Thymus (tissue), 11 donors: ENCODE data around the gene TUFT1. TPM values are rescaled to one million over a fixed set of nuclear protein-coding genes. Genes with fewer than 3 reads are reported as not detected.

Source experiments
- DNase-seq, 9 donors: peaks; one replicate each; pipeline ENCODE4 v3.0.0-alpha.2; 2013; ENCODE audit warnings: low spot score in 9 of 9, low read depth in 6 of 9, missing footprints in 1 of 9
- H3K27ac ChIP-seq, 2 donors: one replicate each; pipeline ENCODE4 v1.5.1; 2013; ENCODE audit warnings: control low read depth in 1 of 2, low read depth in 1 of 2, low read length in 1 of 2, mild to moderate bottlenecking in 1 of 2, moderate library complexity in 1 of 2
- H3K27me3 ChIP-seq, 2 donors: one replicate each; pipeline ENCODE4 v1.5.1; 2013; ENCODE audit warnings: low read length in 1 of 2; ENCODE audit not compliant: control insufficient read depth in 2 of 2, insufficient read depth in 1 of 2
- H3K36me3 ChIP-seq, 2 donors: one replicate each; pipeline ENCODE4 v1.5.1; 2013; ENCODE audit warnings: low read length in 1 of 2, mild to moderate bottlenecking in 1 of 2, moderate library complexity in 1 of 2; ENCODE audit not compliant: control insufficient read depth in 2 of 2, insufficient read depth in 2 of 2
- H3K4me1 ChIP-seq, 2 donors: one replicate each; pipeline ENCODE4 v1.5.1; 2013; ENCODE audit warnings: low read length in 2 of 2; ENCODE audit not compliant: control insufficient read depth in 2 of 2, insufficient read depth in 2 of 2
- H3K4me3 ChIP-seq, 2 donors: one replicate each; pipeline ENCODE4 v1.5.1; 2013; ENCODE audit warnings: low read length in 2 of 2, control low read depth in 1 of 2, mild to moderate bottlenecking in 1 of 2
- H3K9me3 ChIP-seq, 2 donors: one replicate each; pipeline ENCODE4 v1.5.1; 2013; ENCODE audit warnings: low read length in 1 of 2, mild to moderate bottlenecking in 1 of 2; ENCODE audit not compliant: control insufficient read depth in 2 of 2, insufficient read depth in 1 of 2
- WGBS: extraction: QIAGEN DNeasy Blood & Tissue Kit; methylation state at CpG from one replicate; pipeline ENCODE4 v1.1.7; 2013; 5-methylcytosine and 5-hydroxymethylcytosine counted together
- polyA plus RNA-seq: library from polyadenylated mRNA; stranded (reverse); fragments of 200-250 nt; gene quantifications from one replicate; pipeline ENCODE4 v1.2.3, GENCODE V29; 2013
- total RNA-seq: library from RNA; stranded (reverse); fragments of 120-200 nt; gene quantifications from one replicate; pipeline ENCODE4 v1.2.4, GENCODE V29; 2013
- donor health status: healthy.

Gene TUFT1
- total and polyA plus RNA-seq, 2 donors, result 2.1 to 6.9 TPM

DNA sequence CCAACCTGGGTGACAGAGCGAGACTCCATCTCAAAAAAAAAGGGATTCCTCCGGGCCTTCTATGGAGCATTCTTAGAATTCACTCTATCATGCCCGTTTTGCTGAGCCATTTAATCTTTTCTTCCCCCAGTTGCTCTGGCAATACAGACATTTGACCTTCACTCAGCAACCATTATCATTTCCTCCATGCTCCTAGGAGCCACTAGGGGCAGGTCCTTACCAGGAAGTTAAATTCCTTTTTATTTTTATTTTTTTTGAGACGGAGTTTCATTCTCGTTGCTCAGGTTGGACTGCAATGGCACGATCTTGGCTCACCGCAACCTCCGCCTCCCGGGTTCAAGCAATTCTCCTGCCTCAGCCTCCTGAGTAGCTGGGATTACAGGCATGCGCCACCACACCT is 38.6 kb upstream of the TUFT1 start:
- WGBS, result 90% methylated on average over 10 of the region's 10 CpGs
- Histone ChIP-seq H3K36me3 (no peaks in the 10 kb centered on the region), H3K27ac (no peak overlapping the region), H3K4me1 (no peaks in the 10 kb centered on the region), H3K4me3 (no peak overlapping the region), H3K9me3 (no peaks in the 10 kb centered on the region), H3K27me3 (no peaks in the 10 kb centered on the region)
- DNase-seq, result no peak

DNA sequence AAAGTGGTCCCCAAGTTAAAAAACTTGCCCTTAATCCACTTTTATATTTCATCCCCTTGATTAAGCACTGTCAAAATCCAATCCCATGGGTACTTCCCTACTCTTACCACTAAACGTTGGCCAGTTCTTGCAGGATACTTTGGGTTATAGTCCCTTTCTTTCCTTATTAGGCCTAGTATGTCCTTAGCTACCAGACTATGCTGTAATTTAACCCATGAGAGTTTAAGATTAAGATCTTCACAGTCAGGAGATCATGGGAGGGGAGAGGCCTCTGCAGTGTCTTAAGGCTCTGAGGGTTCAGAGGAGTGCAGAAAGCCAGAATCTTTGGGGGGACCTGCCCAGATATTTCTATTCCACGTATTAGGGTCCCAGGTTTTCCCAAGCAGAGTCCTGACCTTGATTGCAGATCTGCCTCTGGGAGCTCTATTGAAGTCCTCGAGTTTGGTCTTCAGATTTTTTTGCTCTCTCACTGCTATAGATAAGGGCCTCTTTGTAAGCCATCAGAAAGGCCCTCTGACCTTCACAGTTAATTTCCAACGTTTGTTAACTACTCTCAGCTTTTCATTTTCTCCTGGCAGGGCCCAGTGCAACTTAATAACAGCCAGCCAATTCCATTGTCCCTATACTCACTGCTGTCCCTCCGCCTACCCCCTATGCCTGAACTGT is 37.9 kb upstream of the TUFT1 start:
- no peaks in the 10 kb centered on the region for H3K4me1 ChIP-seq
- no peak for DNase-seq
- no peak overlapping the region for H3K27ac ChIP-seq
- H3K4me3 ChIP-seq, result no peak overlapping the region
- H3K36me3 ChIP-seq, result no peaks in the 10 kb centered on the region
- WGBS, result 94% methylated on average over 5 of the region's 5 CpGs
- no peaks in the 10 kb centered on the region for H3K9me3 ChIP-seq
- no peaks in the 10 kb centered on the region for H3K27me3 ChIP-seq

- Histone ChIP-seq H3K4me3 (no peak overlapping the region), H3K27me3 (no peaks in the 10 kb centered on the region), H3K9me3 (no peaks in the 10 kb centered on the region), H3K27ac (no peak overlapping the region), H3K36me3 (no peaks in the 10 kb centered on the region), H3K4me1 (no peaks in the 10 kb centered on the region)
- DNase-seq, result no peak
- WGBS, result 74% methylated on average over 7 of the region's 7 CpGs
These were observed 37.0 kb upstream of the TUFT1 start for GRCh38 chr1:151502859-151503780.

DNA sequence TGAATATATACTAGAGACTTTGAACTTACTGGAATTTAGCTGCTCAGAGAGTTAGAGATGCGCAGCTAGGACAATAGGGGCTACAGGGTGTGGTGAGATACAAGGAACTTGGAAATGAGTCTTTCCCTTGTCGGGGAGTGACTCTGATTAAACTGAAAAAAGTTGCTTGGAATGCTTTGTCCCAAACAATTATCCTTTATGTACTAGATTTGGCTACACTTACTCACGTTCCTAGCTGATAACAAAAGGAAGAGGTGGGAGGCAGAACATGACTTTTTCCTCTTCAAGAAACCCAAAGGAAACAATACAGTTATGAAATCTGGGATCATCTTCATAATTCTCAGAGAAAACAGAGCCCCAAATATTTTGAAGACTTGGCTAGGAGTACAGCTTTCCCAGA is 35.9 kb upstream of the TUFT1 start:
- WGBS, result 86% methylated on average over 3 of the region's 3 CpGs
- Histone ChIP-seq H3K4me1 (no peaks in the 10 kb centered on the region), H3K4me3 (no peak overlapping the region), H3K36me3 (no peaks in the 10 kb centered on the region), H3K27ac (no peak overlapping the region), H3K9me3 (no peaks in the 10 kb centered on the region), H3K27me3 (peaks cover 0 to 2% of the 10 kb centered on the region in 2 donors)
- no peak for DNase-seq

- H3K36me3 ChIP-seq, result no peaks in the 10 kb centered on the region
- H3K4me1 ChIP-seq, result no peaks in the 10 kb centered on the region
- peaks cover 0 to 6% of the 10 kb centered on the region in 2 donors for H3K27me3 ChIP-seq
- H3K27ac ChIP-seq, result no peak overlapping the region
- WGBS, result 97% methylated on average over 4 of the region's 4 CpGs
- H3K9me3 ChIP-seq, result no peaks in the 10 kb centered on the region
- no peak for DNase-seq
- H3K4me3 ChIP-seq, result no peak overlapping the region
These were observed 35.4 kb upstream of the TUFT1 start for GRCh38 chr1:151504759-151505158.

GRCh38 chr1:151508833-151509232 is 31.3 kb upstream of the TUFT1 start:
- H3K27ac ChIP-seq, result no peak overlapping the region
- DNase-seq, result no peak
- peaks cover 0 to 28% of the 10 kb centered on the region in 2 donors for H3K27me3 ChIP-seq
- no peak overlapping the region for H3K4me3 ChIP-seq
- H3K9me3 ChIP-seq, result no peaks in the 10 kb centered on the region
- H3K4me1 ChIP-seq, result peaks cover 13 to 35% of the 10 kb centered on the region in 2 donors
- H3K36me3 ChIP-seq, result no peaks in the 10 kb centered on the region
- 93% methylated on average over 6 of the region's 6 CpGs for WGBS

DNA sequence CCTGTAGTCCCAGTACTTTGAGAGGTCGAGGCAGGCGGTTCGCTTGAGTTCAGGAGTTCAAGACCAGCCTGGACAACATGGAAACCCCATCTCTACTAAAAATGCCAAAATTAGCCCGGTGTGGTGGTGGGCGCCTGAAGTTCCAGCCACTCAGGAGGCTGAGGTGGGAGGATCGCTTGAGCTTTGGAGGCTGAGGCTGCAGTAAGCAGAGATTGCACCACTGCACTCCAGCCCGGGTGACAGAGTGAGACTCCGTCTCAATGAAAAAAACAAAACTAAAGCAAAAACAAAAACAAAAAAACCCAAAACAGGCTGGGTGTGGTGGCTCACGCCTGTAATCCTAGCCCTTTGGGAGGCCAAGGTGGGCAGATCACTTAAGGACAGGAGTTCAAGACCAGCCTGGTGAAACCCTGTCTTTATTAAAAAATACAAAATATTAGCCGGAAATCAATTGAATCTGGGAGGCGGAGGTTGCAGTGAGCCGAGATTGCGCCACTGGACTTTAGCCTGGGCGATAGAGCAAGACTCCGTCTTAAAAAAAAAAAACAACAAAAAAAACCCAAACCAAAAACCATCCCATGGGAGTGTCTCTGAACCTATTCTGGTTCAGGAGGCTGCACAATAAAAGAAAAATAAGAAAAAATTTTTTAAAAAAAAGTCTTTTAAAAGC is 30.6 kb upstream of the TUFT1 start:
- Histone ChIP-seq H3K27ac (no peak overlapping the region), H3K27me3 (peaks cover 0 to 28% of the 10 kb centered on the region in 2 donors), H3K4me3 (no peak overlapping the region), H3K4me1 (peaks cover 13 to 35% of the 10 kb centered on the region in 2 donors), H3K9me3 (no peaks in the 10 kb centered on the region), H3K36me3 (no peaks in the 10 kb centered on the region)
- 97% methylated on average over 15 of the region's 15 CpGs for WGBS
- DNase-seq, result no peak

- Histone ChIP-seq H3K27ac (no peak overlapping the region), H3K36me3 (no peaks in the 10 kb centered on the region), H3K4me1 (peaks cover 13 to 35% of the 10 kb centered on the region in 2 donors), H3K9me3 (no peaks in the 10 kb centered on the region), H3K4me3 (peak overlapping the region in 1 of 2 donors; percentile 70), H3K27me3 (peaks cover 0 to 28% of the 10 kb centered on the region in 2 donors)
- no peak for DNase-seq
- WGBS, result 49% methylated on average over 9 of the region's 9 CpGs
These were observed 30.1 kb upstream of the TUFT1 start for GRCh38 chr1:151510020-151510405.

DNA sequence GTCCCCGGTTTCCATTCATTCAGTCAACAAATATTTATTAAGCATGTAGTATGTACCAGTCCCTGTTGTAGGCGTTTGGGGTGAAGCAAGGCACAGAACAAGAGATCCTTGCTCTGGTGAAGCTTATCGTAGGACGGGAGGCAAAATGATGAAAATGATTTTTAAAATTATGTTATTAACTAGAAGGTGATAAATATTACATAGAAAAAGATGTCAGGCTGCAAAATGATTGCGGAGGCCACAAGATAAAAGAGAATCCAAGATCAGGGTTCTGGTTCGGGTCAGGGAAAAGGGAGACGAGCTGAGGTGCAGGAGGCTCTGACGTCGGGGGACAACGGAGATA is 29.5 kb upstream of the TUFT1 start:
- WGBS, result 3% methylated on average over 10 of the region's 10 CpGs

More for the DNA sequence above, 29.5 kb upstream of the TUFT1 start:
- Histone ChIP-seq H3K27me3 (peaks cover 0 to 28% of the 10 kb centered on the region in 2 donors), H3K4me3 (peak overlapping the region; percentile 70 to 81), H3K27ac (peak overlapping the region in 1 of 2 donors; percentile 36), H3K4me1 (peaks cover 13 to 35% of the 10 kb centered on the region in 2 donors), H3K36me3 (no peaks in the 10 kb centered on the region), H3K9me3 (no peaks in the 10 kb centered on the region)
- DNase-seq, result no peak
